PFSK-1 (cell line): ENCODE measurements around the gene CD274.

Source experiments
- FOXP2 ChIP-seq: optimal IDR thresholded peaks from 2 replicates; pipeline ENCODE3; 2011; ENCODE audit warnings: borderline replicate concordance, control low read depth, inconsistent platforms; ENCODE audit not compliant: insufficient read depth; ENCODE audit errors: extremely low read length, extremely low read depth
- POLR2AphosphoS5 ChIP-seq: IDR thresholded peaks from 2 replicates; pipeline ENCODE4 v1.6.1; 2012; ENCODE audit warnings: low read depth, mild to moderate bottlenecking, control low read depth, low read length, moderate library complexity
- SIN3A ChIP-seq: IDR thresholded peaks from 2 replicates; pipeline ENCODE4 v1.6.1; 2012; ENCODE audit warnings: mild to moderate bottlenecking, low read length, moderate library complexity, borderline replicate concordance; ENCODE audit not compliant: insufficient read depth
- TAF1 ChIP-seq: IDR thresholded peaks from 2 replicates; pipeline ENCODE4 v1.6.1; 2012; ENCODE audit warnings: low read length, control low read depth, borderline replicate concordance; ENCODE audit not compliant: insufficient read depth
- TF ChIP-seq, protein P1 (sequence below), 2 experiments: IDR thresholded peaks; 2 replicates each; pipeline versions ENCODE4 v1.6.1 to v1.8.0; 2011 to 2012; ENCODE audit warnings: low read depth in 2 of 2, low read length in 2 of 2, control low read depth in 1 of 2, inconsistent platforms in 1 of 2, mild to moderate bottlenecking in 1 of 2, moderate library complexity in 1 of 2; ENCODE audit not compliant: insufficient read depth in 1 of 2

DNA sequence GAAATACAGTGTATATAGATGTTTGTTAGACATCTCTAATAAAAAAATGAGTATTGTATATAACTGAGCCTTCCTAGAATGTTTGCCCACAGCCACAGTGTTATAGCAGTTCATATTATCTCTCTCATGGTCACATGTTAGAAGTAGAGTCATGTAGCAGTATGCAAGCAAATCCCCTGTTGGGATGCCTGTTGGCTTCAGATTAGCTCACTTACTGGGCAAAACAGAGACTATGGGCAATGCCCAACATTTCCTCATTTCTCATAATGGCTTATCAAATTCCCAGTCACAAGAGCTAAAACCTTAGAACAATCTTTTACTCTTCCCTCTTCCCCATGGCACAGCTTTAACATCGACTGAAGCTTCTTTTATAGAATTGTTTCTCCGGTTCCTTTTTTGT, 33.0 kb downstream of the CD274 start:
- TF ChIP-seq POLR2AphosphoS5 (no peak), TAF1 (no peak), SIN3A (no peak), FOXP2 (no peak)
- TF ChIP-seq, protein P1, sequence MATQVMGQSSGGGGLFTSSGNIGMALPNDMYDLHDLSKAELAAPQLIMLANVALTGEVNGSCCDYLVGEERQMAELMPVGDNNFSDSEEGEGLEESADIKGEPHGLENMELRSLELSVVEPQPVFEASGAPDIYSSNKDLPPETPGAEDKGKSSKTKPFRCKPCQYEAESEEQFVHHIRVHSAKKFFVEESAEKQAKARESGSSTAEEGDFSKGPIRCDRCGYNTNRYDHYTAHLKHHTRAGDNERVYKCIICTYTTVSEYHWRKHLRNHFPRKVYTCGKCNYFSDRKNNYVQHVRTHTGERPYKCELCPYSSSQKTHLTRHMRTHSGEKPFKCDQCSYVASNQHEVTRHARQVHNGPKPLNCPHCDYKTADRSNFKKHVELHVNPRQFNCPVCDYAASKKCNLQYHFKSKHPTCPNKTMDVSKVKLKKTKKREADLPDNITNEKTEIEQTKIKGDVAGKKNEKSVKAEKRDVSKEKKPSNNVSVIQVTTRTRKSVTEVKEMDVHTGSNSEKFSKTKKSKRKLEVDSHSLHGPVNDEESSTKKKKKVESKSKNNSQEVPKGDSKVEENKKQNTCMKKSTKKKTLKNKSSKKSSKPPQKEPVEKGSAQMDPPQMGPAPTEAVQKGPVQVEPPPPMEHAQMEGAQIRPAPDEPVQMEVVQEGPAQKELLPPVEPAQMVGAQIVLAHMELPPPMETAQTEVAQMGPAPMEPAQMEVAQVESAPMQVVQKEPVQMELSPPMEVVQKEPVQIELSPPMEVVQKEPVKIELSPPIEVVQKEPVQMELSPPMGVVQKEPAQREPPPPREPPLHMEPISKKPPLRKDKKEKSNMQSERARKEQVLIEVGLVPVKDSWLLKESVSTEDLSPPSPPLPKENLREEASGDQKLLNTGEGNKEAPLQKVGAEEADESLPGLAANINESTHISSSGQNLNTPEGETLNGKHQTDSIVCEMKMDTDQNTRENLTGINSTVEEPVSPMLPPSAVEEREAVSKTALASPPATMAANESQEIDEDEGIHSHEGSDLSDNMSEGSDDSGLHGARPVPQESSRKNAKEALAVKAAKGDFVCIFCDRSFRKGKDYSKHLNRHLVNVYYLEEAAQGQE (IDR thresholded peaks at IDR 0.05; ENCODE audit: insufficient read depth in 1 of 2, low read depth in 2 of 2, low read length in 2 of 2), result no peak
